Uterus (tissue), 4 donors: Measurements from ENCODE around the gene GTPBP4. TPM values are rescaled to one million over a fixed set of nuclear protein-coding genes. Genes with fewer than 3 reads are reported as not detected.
A peak's percentile ranks its signal among the peaks of the same experiment; 100 is the strongest.
"Not testable (repeated sequence)": the region's sequence is repeated elsewhere in the genome, so short reads cannot be mapped to it uniquely, and the experiment has no call there.

Experiments used
- DNase-seq, 2 donors: peaks; one replicate each; pipeline ENCODE4 v3.0.0-alpha.2; 2019 to 2020
- H3K27ac ChIP-seq, 2 donors: fragments of 200-600 bp; sonication (generic); 1 replicate in 1 of 2; 2 replicates in 1 of 2; pipeline ENCODE4 v1.5.1; 2016 to 2018
- H3K27me3 ChIP-seq, 2 donors: fragments of 200-600 bp; sonication (generic); one replicate each; pipeline ENCODE4 v1.5.1; 2018 to 2019; ENCODE audit warnings: control low read depth in 1 of 2
- H3K36me3 ChIP-seq, 2 donors: fragments of 200-600 bp; sonication (generic); one replicate each; pipeline ENCODE4 v1.5.1; 2019; ENCODE audit warnings: control low read depth in 1 of 2
- H3K4me1 ChIP-seq, 2 donors: fragments of 200-600 bp; sonication (generic); one replicate each; pipeline ENCODE4 v1.5.1; 2018 to 2019; ENCODE audit warnings: control low read depth in 1 of 2
- H3K4me3 ChIP-seq, 2 donors: fragments of 200-600 bp; sonication (generic); 1 replicate in 1 of 2; 2 replicates in 1 of 2; pipeline ENCODE4 v1.5.1; 2018 to 2019; ENCODE audit warnings: mild to moderate bottlenecking in 1 of 2
- H3K9me3 ChIP-seq, 2 donors: fragments of 200-600 bp; sonication (generic); one replicate each; pipeline ENCODE4 v1.5.1; 2019; ENCODE audit warnings: control low read depth in 1 of 2
- CTCF ChIP-seq, 4 experiments: fragments of 200-600 bp in 2 of 4; fragments of 450-650 bp in 2 of 4; sonication (generic) in 2 of 4; IDR thresholded peaks; one replicate each; pipeline ENCODE4 v1.5.1; 2016 to 2019; ENCODE audit warnings: antibody characterized with exemption in 4 of 4, mild to moderate bottlenecking in 2 of 4, moderate library complexity in 1 of 4
- POLR2A ChIP-seq, 2 donors: fragments of 450-650 bp; IDR thresholded peaks; one replicate each; pipeline ENCODE4 v1.6.1; 2016; ENCODE audit warnings: antibody characterized with exemption in 2 of 2, mild to moderate bottlenecking in 1 of 2, moderate library complexity in 1 of 2
- intact Hi-C: fragments of 100-400 bp; cut with DNase I; formaldehyde crosslinking; loops from one replicate; pipeline ENCODE4 v1.15.1; 2023; ENCODE audit warnings: low total_unique reads
- total RNA-seq, 4 donors: library from RNA; depleted of rRNA in 3 of 4; stranded (reverse); fragments of >200 nt in 3 of 4; gene quantifications; one replicate each; pipeline versions ENCODE4 v1.1.0 to v1.2.4, GENCODE V29; 2014 to 2023
- donor health status: DM: yes; HTN: yes; CAD: no.

GTPBP4 gene
- total RNA-seq, 4 donors from 2014 or later: 10.5 to 49.0 (median 20.1) TPM

- Histone ChIP-seq H3K27me3 (no peaks in the 10 kb centered on the region), H3K9me3 (no peaks in the 10 kb centered on the region), H3K36me3 (no peaks in the 10 kb centered on the region), H3K27ac (peak overlapping the region in 1 of 2 donors; percentile 6), H3K4me3 (no peak overlapping the region), H3K4me1 (no peaks in the 10 kb centered on the region)
- TF ChIP-seq POLR2A (IDR thresholded peaks at IDR 0.05) (no peak), CTCF (IDR thresholded peaks at IDR 0.05) (no peak)
- intact Hi-C loops: no loop called here
- no peak for DNase-seq
Observed at GRCh38 chr10:1034758-1035157, 46.5 kb downstream of the GTPBP4 start.

GRCh38 chr10:1035201-1035600, 47.0 kb downstream of the GTPBP4 start:
- Histone ChIP-seq H3K9me3 (no peaks in the 10 kb centered on the region), H3K4me3 (no peak overlapping the region), H3K27ac (peak overlapping the region in 1 of 2 donors; percentile 6), H3K36me3 (no peaks in the 10 kb centered on the region), H3K27me3 (no peaks in the 10 kb centered on the region), H3K4me1 (no peaks in the 10 kb centered on the region)
- no peak for DNase-seq
- TF ChIP-seq CTCF (IDR thresholded peaks at IDR 0.05) (no peak), POLR2A (IDR thresholded peaks at IDR 0.05) (no peak)
- intact Hi-C loops: no loop called here

- no peak overlapping the region for H3K27ac ChIP-seq
- TF ChIP-seq CTCF (IDR thresholded peaks at IDR 0.05) (no peak), POLR2A (IDR thresholded peaks at IDR 0.05) (no peak)
- no peaks in the 10 kb centered on the region for H3K9me3 ChIP-seq
- no peak overlapping the region for H3K4me3 ChIP-seq
- H3K4me1 ChIP-seq: no peaks in the 10 kb centered on the region
- H3K36me3 ChIP-seq: no peaks in the 10 kb centered on the region
- intact Hi-C loops: no loop called here
- DNase-seq: no peak
- H3K27me3 ChIP-seq: no peaks in the 10 kb centered on the region
Observed at GRCh38 chr10:1036341-1036791, 48.1 kb downstream of the GTPBP4 start.

GRCh38 chr10:1037098-1037497, 48.9 kb downstream of the GTPBP4 start:
- Histone ChIP-seq H3K4me1 (no peaks in the 10 kb centered on the region), H3K27me3 (no peaks in the 10 kb centered on the region), H3K27ac (no peak overlapping the region), H3K4me3 (no peak overlapping the region), H3K36me3 (no peaks in the 10 kb centered on the region), H3K9me3 (no peaks in the 10 kb centered on the region)
- no peak for DNase-seq
- intact Hi-C loops: no loop called here
- TF ChIP-seq POLR2A (IDR thresholded peaks at IDR 0.05) (no peak), CTCF (IDR thresholded peaks at IDR 0.05) (no peak)

GRCh38 chr10:1038769-1039168, 50.5 kb downstream of the GTPBP4 start:
- H3K27me3 ChIP-seq, H3K36me3 ChIP-seq, intact Hi-C loops, H3K27ac ChIP-seq, H3K9me3 ChIP-seq, H3K4me3 ChIP-seq, H3K4me1 ChIP-seq, DNase-seq: not testable (repeated sequence)

DNA sequence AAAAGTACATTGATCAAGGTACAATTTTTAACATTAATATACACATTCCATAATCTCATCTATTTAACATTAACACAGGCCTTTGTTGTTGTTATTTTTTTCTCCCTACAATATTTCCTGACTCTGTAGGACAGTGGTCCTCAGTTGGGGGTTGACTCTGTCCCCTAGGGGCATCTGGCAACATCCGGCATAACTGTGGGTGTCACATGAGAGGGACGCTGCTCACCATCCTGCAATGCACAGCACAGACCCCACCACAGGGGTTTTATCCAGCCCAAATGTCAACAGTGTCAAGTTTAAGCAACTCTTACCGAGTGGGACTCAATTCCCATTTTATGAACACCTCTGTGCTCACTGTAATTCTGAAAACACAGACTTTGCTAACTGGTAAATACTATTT, 51.9 kb downstream of the GTPBP4 start:
- no peak for DNase-seq
- H3K9me3 ChIP-seq: no peaks in the 10 kb centered on the region
- no peak overlapping the region for H3K27ac ChIP-seq
- no peaks in the 10 kb centered on the region for H3K36me3 ChIP-seq
- TF ChIP-seq POLR2A (IDR thresholded peaks at IDR 0.05) (no peak), CTCF (IDR thresholded peaks at IDR 0.05) (no peak)
- intact Hi-C loops: no loop called here
- no peaks in the 10 kb centered on the region for H3K27me3 ChIP-seq
- no peaks in the 10 kb centered on the region for H3K4me1 ChIP-seq
- no peak overlapping the region for H3K4me3 ChIP-seq
